HG02642 (cell line): ENCODE results near the gene DOC2A.
"Not testable (repeated sequence)": the region's sequence is repeated elsewhere in the genome, so short reads cannot be mapped to it uniquely, and the experiment has no call there.

Experiments used
- ATAC-seq: cut with Tn5 transposase; IDR thresholded peaks from one replicate; pipeline ENCODE4 v1.9.1; 2021; ENCODE audit warnings: mild to moderate bottlenecking; ENCODE audit not compliant: unreplicated experiment, poor library complexity

DOC2A gene

DNA sequence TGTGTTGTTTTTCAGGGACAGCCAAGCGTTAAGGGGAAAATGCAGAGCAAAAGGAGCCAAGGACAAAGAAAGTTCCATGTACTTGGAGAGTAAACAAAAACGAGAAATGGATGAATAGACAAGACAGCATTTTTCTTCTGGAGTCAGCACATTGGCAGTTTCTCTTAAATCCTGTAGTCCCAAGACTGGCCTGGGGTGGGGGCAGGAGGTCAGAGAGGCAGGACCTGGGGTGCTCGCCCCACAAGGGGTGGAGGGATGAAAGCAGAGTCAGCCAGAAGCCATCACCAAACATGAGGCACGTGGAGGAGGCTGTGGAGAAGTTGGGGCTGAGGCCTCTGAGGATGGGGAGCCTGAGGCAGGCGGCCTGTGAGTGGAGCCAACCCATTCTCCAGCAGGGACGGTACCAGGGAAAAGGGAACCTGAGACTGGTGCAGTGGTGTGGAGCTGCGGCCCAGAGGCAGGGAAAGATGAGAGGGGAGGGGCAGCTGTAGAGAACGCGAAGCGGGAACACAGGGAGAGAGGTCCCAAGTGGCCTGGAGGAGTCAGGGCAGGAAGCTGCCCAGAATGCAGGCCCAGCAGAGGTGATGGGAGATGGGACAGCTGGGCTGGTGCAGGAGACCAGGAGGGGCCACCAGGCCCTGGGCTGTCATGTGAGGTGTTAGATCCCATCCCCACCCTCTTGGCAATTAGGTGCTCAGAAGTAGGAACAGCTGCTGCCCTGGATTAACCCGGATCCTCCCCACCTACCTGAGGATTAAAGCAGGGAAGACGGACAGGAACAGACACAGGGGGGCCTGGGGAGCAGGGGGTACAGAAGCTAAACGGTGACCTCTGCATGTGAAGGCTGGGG lies 17.0 kb upstream of the DOC2A start:
- no peak for ATAC-seq

DNA sequence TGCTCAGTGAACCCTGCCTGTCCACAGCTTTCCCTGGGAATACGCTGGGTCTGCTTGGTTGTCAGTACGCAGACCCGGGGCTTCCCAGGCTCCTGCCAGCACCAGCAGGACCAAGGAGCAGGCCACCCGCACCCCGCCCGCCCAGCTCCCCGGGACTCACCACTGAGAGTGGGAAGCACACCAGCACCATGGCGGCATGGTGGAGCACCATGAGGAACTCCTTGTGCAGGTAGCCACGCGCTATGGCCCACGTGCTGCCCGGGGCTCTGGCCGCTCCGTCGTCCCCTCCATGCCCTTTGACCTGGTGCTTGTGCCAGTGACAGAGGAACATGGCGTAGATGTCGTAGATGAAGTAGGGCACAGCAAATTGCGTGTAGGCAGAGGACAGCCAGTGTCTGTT lies 15.6 kb upstream of the DOC2A start:
- no peak for ATAC-seq

GRCh38 chr16:30025574-30025973 lies 14.7 kb upstream of the DOC2A start:
- no peak for ATAC-seq

DNA sequence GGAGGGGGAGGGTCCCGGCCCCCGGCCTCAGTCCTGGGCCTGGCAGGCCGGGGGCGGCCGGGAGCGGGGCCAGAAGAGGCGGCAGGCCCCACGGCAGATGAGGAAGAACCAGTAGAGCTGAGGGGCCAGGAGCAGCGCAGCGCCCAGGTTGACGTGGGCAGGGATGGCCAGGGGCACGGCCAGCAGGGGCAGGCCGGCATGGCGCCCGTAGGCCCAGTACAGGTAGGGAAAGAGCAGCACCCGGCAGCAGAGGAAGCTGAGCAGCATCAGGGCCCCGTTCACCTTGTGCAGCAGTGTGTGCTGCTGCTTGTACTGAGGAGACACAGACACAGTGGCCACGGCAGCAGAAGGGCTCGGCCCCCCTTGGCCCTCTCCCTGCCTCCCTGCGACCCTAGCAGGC lies 14.3 kb upstream of the DOC2A start:
- no peak for ATAC-seq

GRCh38 chr16:30024451-30024850 lies 13.6 kb upstream of the DOC2A start:
- no peak for ATAC-seq

DNA sequence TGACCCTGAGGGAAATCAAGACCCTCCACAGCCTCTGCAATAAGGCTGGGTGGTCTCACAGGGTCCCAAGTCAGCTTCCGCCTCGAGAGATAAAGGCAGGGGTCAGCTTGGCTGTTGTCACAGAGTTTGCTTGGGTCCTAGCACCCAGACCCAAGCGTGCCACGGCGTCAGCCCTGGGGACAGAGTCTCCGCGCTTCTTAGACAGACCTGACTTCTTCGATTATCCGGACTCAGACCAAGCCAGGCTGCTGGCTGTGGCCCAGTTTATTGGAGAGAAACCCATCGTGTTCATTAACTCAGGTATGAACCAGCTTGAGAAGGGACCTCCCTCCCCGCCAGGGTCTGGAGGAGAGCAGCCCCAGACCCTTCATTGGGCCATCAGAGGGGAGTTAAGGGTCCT lies 12.8 kb upstream of the DOC2A start:
- no peak for ATAC-seq

- no peak for ATAC-seq
Measured at GRCh38 chr16:30022887-30023286, 12.1 kb upstream of the DOC2A start, which contains the start of gene C16orf92. Gene C16orf92, plus strand, starts transcription at chr16:30023198. Its CDS starts 143 bp downstream, at chr16:30023341.

GRCh38 chr16:30018731-30019158 lies 7.9 kb upstream of the DOC2A start:
- no peak for ATAC-seq

GRCh38 chr16:30017937-30018336 lies 7.1 kb upstream of the DOC2A start:
- not testable (repeated sequence) for ATAC-seq

DNA sequence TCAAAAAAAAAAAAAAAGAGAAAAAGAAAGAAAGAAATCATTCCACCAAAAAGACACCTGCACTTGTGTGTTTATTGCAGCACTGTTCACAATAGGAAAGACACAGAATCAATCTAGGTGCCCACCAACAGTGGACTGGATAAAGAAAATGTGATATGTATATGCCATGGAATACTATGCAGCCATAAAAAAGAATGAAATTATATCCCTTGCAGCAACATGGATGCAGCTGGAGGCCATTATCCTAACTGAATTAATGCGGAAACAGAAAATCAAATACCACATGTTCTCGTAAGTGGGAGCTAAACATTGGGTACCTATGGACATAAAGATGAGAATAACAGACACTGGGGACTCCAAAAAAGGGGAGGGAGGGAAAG lies 6.4 kb upstream of the DOC2A start:
- ATAC-seq = no peak

DNA sequence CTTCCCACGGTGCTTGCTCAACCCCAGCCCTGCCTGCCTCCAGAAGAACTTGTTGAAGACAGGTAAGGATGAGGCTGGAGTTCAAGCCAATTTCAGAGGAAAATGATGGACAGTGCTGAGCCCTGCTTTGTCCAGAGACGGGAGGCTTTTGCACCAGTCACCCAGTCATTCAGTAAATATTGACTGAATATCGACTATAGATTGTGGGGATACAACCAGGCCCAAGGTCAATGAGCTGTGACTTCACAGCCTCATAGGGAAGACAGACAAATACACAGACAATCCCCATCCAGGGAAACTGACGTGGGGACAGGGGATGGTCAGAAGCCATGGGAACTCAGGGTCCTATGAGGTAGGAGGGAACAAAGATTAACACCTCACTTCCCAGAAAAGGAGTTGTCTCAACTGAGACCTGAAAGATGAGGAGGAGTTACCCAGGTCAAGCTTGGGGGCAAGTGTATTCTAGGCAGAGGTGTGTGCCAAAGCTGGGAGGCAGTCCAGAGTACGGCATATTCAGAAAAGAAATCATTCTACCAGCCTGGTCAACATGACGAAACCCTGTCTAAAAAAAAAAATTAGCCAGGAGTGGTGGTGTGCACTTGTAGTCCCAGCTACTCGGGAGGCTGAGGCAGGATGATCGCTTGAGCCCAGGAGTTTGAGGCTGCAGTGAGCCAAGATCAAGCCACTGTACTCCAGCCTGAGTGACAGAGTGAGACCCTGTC lies 5.9 kb upstream of the DOC2A start:
- ATAC-seq = no peak

DNA sequence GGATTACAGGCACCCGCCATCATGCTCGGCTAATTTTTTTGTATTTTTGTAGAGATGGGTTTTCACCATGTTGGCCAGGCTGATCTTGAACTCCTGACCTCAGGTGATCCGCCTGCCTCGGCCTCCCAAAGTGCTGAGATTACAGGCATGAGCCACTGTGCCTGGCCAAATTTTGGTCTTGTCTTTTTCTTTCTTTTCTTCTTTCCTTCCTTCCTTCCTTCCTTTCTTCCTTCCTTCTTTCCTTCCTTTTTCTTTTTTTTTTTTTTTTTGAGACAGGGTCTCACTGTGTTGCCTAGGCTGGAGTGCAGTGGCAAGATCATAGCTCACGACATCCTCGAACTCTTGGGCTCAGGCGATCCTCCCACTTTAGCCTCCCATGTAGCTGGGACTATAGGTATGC lies 4.6 kb upstream of the DOC2A start:
- ATAC-seq = not testable (repeated sequence)

- ATAC-seq = not testable (repeated sequence)
Measured at GRCh38 chr16:30012598-30012997, 1.8 kb upstream of the DOC2A start.

- no peak for ATAC-seq
Measured at GRCh38 chr16:30011714-30012504, 1.1 kb upstream of the DOC2A start.

- no peak for ATAC-seq
Measured at GRCh38 chr16:30009990-30010843, 610 bp downstream of the DOC2A start.

- no peak for ATAC-seq
Measured at GRCh38 chr16:30009085-30009862, 1.6 kb downstream of the DOC2A start.

DNA sequence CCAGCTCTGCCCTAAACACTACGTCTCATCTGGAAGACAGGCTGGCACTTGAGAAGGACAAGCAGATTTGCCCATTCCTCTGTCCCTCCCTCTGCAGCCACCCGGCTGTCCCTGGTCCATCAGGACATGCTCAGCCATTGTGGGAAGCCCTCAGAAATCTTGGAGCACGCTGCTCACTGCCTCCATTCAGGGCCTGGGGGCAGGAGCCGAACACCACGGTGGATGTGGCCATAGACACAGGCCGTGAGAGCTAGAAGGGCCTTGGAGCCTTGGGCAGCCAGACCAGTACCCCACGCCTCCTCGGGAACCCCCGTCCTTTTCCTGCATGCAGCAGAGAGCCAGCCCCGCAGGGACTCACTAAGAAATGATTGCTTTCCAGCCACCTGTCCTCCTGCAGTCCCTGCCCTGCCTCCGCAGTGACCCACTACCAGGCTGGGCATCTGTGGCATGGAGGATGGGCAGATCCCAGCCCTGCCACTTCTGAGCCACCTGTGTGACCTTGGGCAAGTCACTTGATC lies 3.4 kb downstream of the DOC2A start:
- no peak for ATAC-seq

- ATAC-seq = no peak
Measured at GRCh38 chr16:30006659-30007377, 4.0 kb downstream of the DOC2A start.
